ENCODE data around the gene TNNI3.

DNA sequence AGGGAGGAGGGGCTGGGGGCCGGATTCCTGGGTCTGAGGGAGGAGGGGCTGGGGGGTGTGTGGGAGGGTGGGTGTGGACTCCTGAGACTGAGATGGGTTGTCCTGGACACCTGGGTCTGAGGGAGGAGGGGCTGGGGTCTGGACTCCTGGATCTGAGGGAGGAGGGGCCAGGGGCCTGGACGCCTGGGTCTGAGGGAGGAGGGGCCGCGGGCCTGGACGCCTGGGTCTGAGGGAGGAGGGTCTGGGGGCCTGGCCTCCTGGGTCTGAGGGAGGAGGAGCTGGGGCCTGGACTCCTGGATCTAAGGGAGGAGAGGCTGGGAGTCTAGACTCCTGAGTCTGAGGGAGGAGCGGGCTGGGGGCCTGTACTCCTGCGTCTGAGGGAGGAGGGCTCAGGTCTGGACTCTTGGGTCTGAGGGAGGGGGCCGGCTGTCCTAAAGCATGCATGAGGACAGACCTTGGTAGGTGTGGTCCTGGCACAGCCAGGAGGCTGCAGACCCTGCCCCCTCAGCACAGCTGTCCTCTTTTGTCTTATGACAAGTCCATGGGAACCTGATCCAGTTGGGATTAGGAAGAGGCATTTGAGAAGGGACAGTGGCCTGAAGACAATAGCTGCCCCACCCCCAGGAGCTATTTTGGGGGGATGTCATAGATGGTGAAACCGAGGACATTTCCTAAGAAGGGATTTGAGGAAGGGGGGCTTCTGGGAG, 9.8 kb downstream of the TNNI3 start:
- TF ChIP-seq, protein P1, sequence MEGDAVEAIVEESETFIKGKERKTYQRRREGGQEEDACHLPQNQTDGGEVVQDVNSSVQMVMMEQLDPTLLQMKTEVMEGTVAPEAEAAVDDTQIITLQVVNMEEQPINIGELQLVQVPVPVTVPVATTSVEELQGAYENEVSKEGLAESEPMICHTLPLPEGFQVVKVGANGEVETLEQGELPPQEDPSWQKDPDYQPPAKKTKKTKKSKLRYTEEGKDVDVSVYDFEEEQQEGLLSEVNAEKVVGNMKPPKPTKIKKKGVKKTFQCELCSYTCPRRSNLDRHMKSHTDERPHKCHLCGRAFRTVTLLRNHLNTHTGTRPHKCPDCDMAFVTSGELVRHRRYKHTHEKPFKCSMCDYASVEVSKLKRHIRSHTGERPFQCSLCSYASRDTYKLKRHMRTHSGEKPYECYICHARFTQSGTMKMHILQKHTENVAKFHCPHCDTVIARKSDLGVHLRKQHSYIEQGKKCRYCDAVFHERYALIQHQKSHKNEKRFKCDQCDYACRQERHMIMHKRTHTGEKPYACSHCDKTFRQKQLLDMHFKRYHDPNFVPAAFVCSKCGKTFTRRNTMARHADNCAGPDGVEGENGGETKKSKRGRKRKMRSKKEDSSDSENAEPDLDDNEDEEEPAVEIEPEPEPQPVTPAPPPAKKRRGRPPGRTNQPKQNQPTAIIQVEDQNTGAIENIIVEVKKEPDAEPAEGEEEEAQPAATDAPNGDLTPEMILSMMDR (conservative IDR thresholded peaks at IDR 0.05 in 1 of 2, IDR thresholded peaks at IDR 0.05 in 1 of 2; ENCODE audit: extremely low read depth in 1 of 2, insufficient read depth in 1 of 2, low read depth in 1 of 2, low read length in 2 of 2) = no peak
- no peak for TF ChIP-seq EZH2 (IDR thresholded peaks at IDR 0.05; ENCODE audit: borderline replicate concordance, low read length)

Measured in mammary epithelial cell (primary cell).